SK-N-MC (cell line): Measurements from ENCODE around the gene ROPN1L.

Experiments used
- EZH2 ChIP-seq: fragments of 200-600 bp; sonication (generic); IDR thresholded peaks from one replicate; pipeline ENCODE4 v1.6.1; 2017; ENCODE audit warnings: antibody characterized with exemption
- POLR2AphosphoS5 ChIP-seq: IDR thresholded peaks from 2 replicates; pipeline ENCODE4 v1.6.1; 2012; ENCODE audit warnings: mild to moderate bottlenecking, low read depth, low read length, borderline replicate concordance

DNA sequence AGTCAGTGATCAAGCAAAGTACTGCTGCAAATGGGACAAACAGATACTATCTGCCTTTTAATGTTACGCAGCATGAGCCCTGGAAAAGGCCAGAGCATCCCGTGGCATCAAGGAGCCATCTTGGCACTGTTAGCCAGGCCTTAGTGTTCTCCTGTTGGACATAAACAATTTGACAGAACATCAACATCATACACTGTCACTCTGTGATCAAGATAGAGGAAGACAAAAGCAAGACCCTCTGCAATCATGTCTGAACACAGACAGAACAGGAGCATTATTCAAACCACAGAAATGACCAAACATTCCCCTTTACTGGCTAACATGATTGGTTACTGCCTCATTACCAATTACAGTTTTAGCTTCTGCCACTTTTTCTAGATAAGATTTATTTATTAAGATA is 21.2 kb upstream of the ROPN1L start:
- no peak for TF ChIP-seq POLR2AphosphoS5
- TF ChIP-seq EZH2 = no peak
